Fibroblast of skin of right quadriceps (primary cell): ENCODE results near the gene SLC12A3.
"Not testable (repeated sequence)": the region's sequence is repeated elsewhere in the genome, so short reads cannot be mapped to it uniquely, and the experiment has no call there.

Experiments used
- DNase-seq: peaks from one replicate; pipeline ENCODE4 v3.0.0-alpha.2; 2013

The SLC12A3 gene

GRCh38 chr16:56870276-56870888 is 5.4 kb downstream of the SLC12A3 start:
- DNase-seq: no peak

- DNase-seq: no peak
These were observed 6.2 kb downstream of the SLC12A3 start for GRCh38 chr16:56871172-56871593.

GRCh38 chr16:56872863-56873391 is 7.9 kb downstream of the SLC12A3 start:
- no peak for DNase-seq

GRCh38 chr16:56874800-56875199 is 9.8 kb downstream of the SLC12A3 start:
- no peak for DNase-seq

- no peak for DNase-seq
These were observed 11.0 kb downstream of the SLC12A3 start for GRCh38 chr16:56876048-56876447.

- DNase-seq: no peak
These were observed 12.6 kb downstream of the SLC12A3 start for GRCh38 chr16:56877486-56878182.

GRCh38 chr16:56878282-56878854 is 13.4 kb downstream of the SLC12A3 start:
- DNase-seq: no peak

- no peak for DNase-seq
These were observed 14.3 kb downstream of the SLC12A3 start for GRCh38 chr16:56879276-56879675.

GRCh38 chr16:56880176-56880575 is 15.2 kb downstream of the SLC12A3 start:
- no peak for DNase-seq

- DNase-seq: no peak
These were observed 15.7 kb downstream of the SLC12A3 start for GRCh38 chr16:56880685-56881084.

GRCh38 chr16:56882077-56882800 is 17.2 kb downstream of the SLC12A3 start:
- DNase-seq: no peak

- no peak for DNase-seq
These were observed 18.6 kb downstream of the SLC12A3 start for GRCh38 chr16:56883586-56883985.

- DNase-seq: no peak
These were observed 19.1 kb downstream of the SLC12A3 start for GRCh38 chr16:56884026-56884582.

GRCh38 chr16:56884929-56885328 is 19.9 kb downstream of the SLC12A3 start:
- DNase-seq: not testable (repeated sequence)

- no peak for DNase-seq
These were observed 20.6 kb downstream of the SLC12A3 start for GRCh38 chr16:56885446-56886162.

GRCh38 chr16:56886296-56886695 is 21.3 kb downstream of the SLC12A3 start:
- DNase-seq: no peak

GRCh38 chr16:56886826-56887225 is 21.8 kb downstream of the SLC12A3 start:
- DNase-seq: no peak

- DNase-seq: no peak
These were observed 23.8 kb downstream of the SLC12A3 start for GRCh38 chr16:56888806-56889205.

GRCh38 chr16:56889206-56889605 is 24.2 kb downstream of the SLC12A3 start:
- DNase-seq: no peak

- no peak for DNase-seq
These were observed 26.7 kb downstream of the SLC12A3 start for GRCh38 chr16:56891685-56892084.

GRCh38 chr16:56892705-56893104 is 27.7 kb downstream of the SLC12A3 start:
- no peak for DNase-seq

- DNase-seq: no peak
These were observed 29.4 kb downstream of the SLC12A3 start for GRCh38 chr16:56894331-56894917.
